Measurements from ENCODE around the gene MAP3K3.

The MAP3K3 gene

DNA sequence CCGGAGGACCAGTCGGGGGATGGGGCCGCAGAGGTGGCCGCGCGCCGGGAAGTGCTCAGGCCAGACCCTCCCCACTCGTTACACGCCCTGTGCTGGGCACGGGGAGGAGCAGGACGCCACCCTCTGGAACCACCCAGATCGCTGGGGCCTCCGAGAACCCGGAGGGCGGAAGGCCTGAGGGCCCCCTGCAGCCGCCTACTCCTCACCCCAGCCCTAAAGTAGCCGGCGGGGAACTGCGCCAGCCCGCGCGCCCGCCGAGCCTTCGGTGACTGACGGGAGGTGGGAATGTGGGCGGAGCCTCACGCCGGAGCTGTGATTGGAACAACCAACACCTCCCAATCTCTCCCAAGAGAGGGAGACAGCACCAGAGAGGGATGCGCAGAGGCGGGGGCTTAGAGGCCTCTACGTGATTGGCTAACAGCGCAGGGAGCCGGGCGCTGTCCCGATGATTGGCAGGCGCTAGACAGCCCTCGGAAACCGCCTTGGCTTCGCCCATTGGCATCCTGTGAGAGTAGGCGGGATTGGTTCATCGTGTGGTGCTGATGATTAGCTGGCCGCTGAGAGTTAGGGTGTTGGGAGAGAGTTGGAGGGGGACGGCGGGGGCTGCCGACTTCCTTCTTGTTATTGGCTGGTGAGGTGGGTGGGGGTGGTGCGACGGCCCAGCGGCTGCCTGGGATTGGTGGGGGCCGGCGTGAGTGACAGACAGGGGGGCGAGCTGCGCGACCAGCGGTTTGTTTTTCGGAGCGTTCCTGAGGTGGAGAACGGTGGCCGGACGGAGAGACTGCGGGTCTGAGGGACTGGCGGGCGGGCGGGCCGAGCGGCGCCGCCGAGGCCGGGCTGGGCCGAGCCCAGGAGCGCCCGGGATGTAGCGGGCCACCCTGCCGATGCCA, at the start of gene MAP3K3:
TSS of gene MAP3K3 (plus strand) at position 734 of the 890 bp plus-strand sequence. CDS start 343 bp downstream, outside the sequence.
- peak; percentile 100 for DNase-seq (ENCODE audit: low spot score)

- DNase-seq (ENCODE audit: low spot score): no peak
Observed at GRCh38 chr17:63573634-63574033, 48.6 kb upstream of the MAP3K3 start.

DNA sequence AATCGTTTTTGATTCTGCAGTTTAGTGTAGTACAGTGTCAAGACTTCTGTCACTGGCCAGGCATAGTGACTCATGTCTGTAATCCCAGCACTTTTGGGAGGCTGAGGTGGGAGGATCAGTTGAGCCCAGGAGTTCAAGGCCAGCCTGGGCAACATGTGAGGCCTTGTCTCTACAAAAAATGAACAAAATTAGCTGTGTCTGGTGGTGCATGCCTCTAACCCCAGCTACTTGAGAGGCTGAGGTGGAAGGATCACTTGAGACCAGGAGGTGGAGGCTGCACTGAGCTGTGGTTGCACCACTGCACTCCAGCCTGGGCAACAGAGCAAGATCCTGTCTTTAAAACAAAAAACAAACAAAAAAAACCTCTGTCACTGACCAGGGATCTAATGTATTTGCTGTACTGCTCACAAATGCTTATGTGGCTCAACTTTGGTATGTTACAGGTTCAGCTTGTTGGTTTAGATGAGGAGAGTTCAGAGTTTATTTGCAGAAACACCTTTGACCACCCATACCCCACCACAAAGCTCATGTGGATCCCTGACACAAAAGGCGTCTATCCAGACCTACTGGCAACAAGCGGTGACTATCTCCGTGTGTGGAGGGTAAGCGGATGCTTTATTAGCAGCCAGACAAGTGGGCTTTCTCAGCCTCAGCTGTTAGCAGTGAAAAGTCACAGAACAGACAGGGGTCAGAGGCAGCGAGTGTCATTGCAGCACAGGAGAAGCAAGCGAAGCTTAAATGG, 44.0 kb upstream of the MAP3K3 start:
- no peak for DNase-seq (ENCODE audit: low spot score)

DNA sequence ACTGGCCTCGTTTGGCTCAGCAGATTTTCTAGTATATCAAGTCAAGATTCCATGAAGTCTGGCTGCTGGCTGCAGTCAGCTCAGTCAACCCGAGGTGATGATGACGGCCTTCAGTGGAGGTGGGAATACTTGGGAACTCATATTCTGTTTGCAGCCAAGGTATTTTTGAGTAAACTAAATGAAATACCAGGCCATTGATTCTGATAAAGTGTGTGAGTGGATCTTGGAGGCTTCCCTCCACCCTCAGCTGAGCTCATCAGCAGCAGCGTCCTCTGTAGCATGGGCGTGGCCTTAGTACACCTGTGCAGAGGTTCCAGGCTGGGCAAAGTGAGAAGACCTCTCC, 43.5 kb upstream of the MAP3K3 start:
- no peak for DNase-seq (ENCODE audit: low spot score)

- DNase-seq (ENCODE audit: low spot score): no peak
Observed at GRCh38 chr17:63579633-63580032, 42.6 kb upstream of the MAP3K3 start.

- DNase-seq (ENCODE audit: low spot score): no peak
Observed at GRCh38 chr17:63587770-63588169, 34.4 kb upstream of the MAP3K3 start.

DNA sequence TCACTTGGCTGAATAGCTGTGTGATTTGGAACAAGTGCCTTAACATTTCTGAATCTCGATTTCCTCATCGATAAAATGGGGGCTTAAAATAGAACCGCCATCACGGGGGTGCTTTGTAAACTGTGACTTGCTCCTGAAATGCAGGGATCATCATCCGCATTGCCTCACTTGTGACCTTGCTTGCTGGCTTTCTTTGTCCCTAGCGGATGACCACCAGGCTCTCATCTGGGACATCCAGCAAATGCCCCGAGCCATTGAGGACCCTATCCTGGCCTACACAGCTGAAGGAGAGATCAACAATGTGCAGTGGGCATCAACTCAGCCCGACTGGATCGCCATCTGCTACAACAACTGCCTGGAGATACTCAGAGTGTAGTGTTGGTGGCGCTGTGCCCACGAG, 33.4 kb upstream of the MAP3K3 start:
- DNase-seq (ENCODE audit: low spot score): no peak

GRCh38 chr17:63589646-63590045, 32.6 kb upstream of the MAP3K3 start:
- no peak for DNase-seq (ENCODE audit: low spot score)

DNA sequence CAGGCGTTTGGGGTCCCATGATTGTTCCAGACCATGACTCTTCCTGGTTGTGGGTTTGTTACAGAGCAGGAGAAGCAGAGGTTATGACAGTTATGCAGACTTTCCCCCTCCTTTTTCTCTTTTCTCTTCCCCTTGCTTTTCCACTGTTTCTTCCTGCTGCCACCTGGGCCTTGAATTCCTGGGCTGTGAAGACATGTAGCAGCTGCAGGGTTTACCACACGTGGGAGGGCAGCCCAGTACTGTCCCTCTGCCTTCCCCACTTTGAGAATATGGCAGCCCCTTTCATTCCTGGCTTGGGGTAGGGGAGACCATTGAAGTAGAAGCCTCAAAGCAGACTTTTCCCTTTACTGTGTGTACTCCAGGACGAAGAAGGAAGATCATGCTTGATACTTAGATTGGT, 29.4 kb upstream of the MAP3K3 start:
- no peak for DNase-seq (ENCODE audit: low spot score)

- DNase-seq (ENCODE audit: low spot score): no peak
Observed at GRCh38 chr17:63595132-63595531, 27.1 kb upstream of the MAP3K3 start.

GRCh38 chr17:63596856-63597586, 25.2 kb upstream of the MAP3K3 start:
- no peak for DNase-seq (ENCODE audit: low spot score)

DNA sequence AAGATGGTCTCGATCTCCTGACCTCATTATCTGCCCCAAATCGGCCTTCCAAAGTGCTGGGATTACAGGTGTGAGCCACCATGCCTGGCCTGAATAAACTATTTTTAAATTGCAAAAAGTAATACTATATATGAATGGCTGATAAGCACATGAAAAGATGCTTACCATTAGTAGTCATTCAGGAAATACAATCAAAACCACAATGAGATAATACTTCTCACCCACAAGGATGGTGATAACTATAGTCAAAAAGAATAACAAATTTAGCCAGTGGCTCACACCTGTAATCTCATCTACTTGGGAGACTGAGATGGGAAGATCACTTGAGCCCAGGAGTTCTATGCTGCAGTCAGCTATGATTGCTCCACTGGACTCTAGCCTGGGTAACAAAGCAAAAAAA, 23.9 kb upstream of the MAP3K3 start:
- no peak for DNase-seq (ENCODE audit: low spot score)

DNA sequence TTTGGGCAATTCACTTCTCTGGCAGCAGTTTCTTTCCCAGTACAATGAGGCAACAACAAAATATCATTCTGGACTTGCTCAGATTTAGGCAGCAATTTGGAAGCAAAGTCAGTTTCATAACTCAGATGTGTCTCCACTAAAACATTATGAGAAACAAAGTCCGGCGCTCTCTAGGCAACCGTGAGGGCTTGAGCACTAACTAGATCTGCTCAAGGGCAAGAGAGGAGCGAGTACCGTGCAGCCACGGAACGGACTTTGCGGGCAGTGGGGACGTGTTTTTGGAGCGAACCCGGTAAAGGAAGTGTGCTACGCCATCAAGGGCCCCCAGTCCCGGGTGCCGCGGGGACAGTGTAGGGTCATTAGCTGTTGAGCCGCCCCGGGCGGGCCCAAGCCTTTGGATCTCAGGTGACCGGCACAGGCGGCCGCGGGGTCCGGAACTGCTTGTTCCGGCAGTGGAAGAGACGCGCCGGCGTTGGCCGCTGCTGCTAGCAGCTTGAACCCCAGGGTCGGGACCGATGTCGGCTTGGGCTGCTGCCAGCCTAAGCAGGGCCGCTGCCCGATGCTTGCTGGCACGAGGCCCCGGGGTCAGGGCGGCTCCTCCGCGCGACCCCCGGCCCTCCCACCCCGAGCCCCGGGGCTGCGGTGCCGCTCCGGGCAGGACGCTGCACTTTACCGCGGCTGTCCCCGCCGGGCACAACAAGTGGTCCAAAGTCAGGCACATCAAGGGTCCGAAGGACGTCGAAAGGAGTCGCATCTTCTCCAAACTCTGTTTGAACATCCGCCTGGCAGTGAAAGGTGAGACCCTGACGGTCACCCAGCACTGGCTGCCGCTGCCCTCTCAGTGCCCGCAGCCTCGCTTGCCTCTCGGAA, 21.4 kb upstream of the MAP3K3 start, which contains the start of gene TACO1:
TSS of gene TACO1 (plus strand) at position 327 of the 870 bp plus-strand sequence. CDS start at position 516, 189 bp downstream.
- peak; percentile 67 for DNase-seq (ENCODE audit: low spot score)

- DNase-seq (ENCODE audit: low spot score): no peak
Observed at GRCh38 chr17:63601439-63602371, 20.5 kb upstream of the MAP3K3 start.

DNA sequence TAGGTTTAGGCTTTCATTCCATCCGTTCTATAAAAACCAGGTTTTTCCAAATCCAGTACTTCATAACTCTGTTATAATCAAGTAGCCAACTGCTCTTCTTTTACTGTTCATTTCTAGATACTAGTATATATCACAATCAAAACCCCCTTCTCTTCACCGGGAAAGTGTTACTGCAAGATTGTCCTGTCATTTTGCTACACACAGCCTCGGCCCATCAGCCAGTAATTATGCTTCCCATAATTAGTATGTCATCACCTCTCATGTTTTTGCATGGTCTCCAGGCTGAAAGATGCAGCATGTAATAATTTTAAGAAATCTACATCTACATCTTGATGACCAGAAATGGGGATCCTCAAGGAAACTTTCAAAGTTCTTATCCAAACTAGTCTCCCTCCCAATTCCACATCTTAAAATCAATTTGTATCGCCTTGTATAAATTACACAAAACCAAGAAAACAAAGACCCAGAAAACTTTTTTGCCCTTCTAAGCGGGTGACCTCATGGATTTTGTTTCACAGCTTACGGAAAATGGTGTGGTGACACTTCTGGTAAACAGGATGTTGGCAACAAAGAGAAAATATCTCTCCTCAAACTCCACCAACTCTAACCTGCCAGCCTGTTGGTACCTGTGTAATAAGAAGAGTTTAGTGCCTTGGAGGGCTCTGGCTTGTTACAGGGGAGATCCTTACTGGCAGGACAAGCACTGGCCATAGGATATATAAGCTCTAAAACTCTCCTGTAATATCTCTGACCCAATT, 12.2 kb upstream of the MAP3K3 start:
- DNase-seq (ENCODE audit: low spot score): no peak

GRCh38 chr17:63610854-63611253, 11.4 kb upstream of the MAP3K3 start:
- no peak for DNase-seq (ENCODE audit: low spot score)

DNA sequence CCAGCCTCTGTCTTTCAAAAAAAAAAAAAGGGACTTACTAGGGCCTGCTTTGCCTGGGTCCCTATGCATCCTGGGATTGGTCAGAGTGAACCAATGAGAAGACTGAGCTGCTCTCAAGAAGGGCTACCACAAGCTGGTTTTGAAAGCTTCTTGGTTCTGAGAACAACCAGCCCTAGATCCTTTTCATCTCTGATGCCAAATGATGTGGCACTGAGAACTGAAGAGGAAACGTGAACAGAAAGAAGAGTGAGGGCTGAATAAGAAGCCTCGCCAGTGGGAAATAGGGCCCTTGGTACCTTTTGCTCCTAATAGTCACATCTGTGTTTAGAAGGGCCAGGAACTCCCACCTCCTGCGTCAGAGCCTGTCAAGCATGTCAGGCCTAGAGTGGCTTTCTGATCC, 10.9 kb upstream of the MAP3K3 start:
- no peak for DNase-seq (ENCODE audit: low spot score)

GRCh38 chr17:63613663-63614062, 8.6 kb upstream of the MAP3K3 start:
- no peak for DNase-seq (ENCODE audit: low spot score)

GRCh38 chr17:63621229-63621683, 961 bp upstream of the MAP3K3 start:
- DNase-seq (ENCODE audit: low spot score): no peak
